KMS-11 (cell line): ENCODE results near the gene SLC35G3.

ENCODE experiments used
- H2AFZ ChIP-seq: fragments of 200-600 bp; sonication (generic); 2 replicates; pipeline ENCODE4 v1.6.1; 2016; ENCODE audit warnings: antibody characterized with exemption, mixed run types, low read depth
- H3K27ac ChIP-seq: fragments of 200-600 bp; sonication (generic); 2 replicates; pipeline ENCODE4 v1.6.1; 2016; ENCODE audit warnings: mild to moderate bottlenecking, mixed run types
- H3K27me3 ChIP-seq: fragments of 200-600 bp; sonication (generic); 2 replicates; pipeline ENCODE4 v1.6.1; 2017; ENCODE audit warnings: mild to moderate bottlenecking, low read depth, mixed run types, moderate library complexity; ENCODE audit not compliant: insufficient read depth
- H3K36me3 ChIP-seq: fragments of 200-600 bp; sonication (generic); 2 replicates; pipeline ENCODE4 v1.6.1; 2017; ENCODE audit warnings: mild to moderate bottlenecking, mixed run types; ENCODE audit not compliant: insufficient read depth
- H3K4me1 ChIP-seq: fragments of 200-600 bp; sonication (generic); 2 replicates; pipeline ENCODE4 v1.6.1; 2016; ENCODE audit warnings: mild to moderate bottlenecking, low read depth, mixed run types; ENCODE audit not compliant: poor library complexity, severe bottlenecking
- H3K4me2 ChIP-seq: fragments of 200-600 bp; sonication (generic); 2 replicates; pipeline ENCODE4 v1.7.0; 2016; ENCODE audit warnings: mild to moderate bottlenecking, mixed run types
- H3K4me3 ChIP-seq: fragments of 200-600 bp; sonication (generic); IDR thresholded peaks from 2 replicates; pipeline ENCODE4 v1.6.1; 2017; ENCODE audit warnings: low read depth, low read length, mixed read lengths; ENCODE audit not compliant: insufficient read depth
- H3K79me2 ChIP-seq: fragments of 200-600 bp; sonication (generic); 2 replicates; pipeline ENCODE4 v1.6.1; 2016; ENCODE audit warnings: low read depth, mixed run types; ENCODE audit not compliant: insufficient read depth
- H3K9ac ChIP-seq: fragments of 200-600 bp; sonication (generic); 2 replicates; pipeline ENCODE4 v1.6.1; 2016; ENCODE audit warnings: mild to moderate bottlenecking, mixed run types
- H4K20me1 ChIP-seq: fragments of 200-600 bp; sonication (generic); 2 replicates; pipeline ENCODE4 v1.6.1; 2016; ENCODE audit warnings: mild to moderate bottlenecking, mixed run types; ENCODE audit not compliant: insufficient read depth
- CTCF ChIP-seq: fragments of 200-600 bp; sonication (generic); conservative IDR thresholded peaks from 2 replicates; pipeline ENCODE4 v1.6.1; 2017; ENCODE audit warnings: low read depth, mild to moderate bottlenecking, antibody characterized with exemption, low read length, moderate library complexity, mixed read lengths

The SLC35G3 gene

GRCh38 chr17:35217107-35217506 is 22.9 kb upstream of the SLC35G3 start:
- H2AFZ ChIP-seq: no peak overlapping the region
- TF ChIP-seq CTCF: no peak
- no peak overlapping the region for H3K4me2 ChIP-seq
- H3K36me3 ChIP-seq: no peaks in the 10 kb centered on the region
- no peaks in the 10 kb centered on the region for H4K20me1 ChIP-seq
- no peaks in the 10 kb centered on the region for H3K79me2 ChIP-seq
- H3K4me1 ChIP-seq: no peaks in the 10 kb centered on the region
- no peaks in the 10 kb centered on the region for H3K27me3 ChIP-seq
- H3K27ac ChIP-seq: no peak overlapping the region
- H3K4me3 ChIP-seq: no peak overlapping the region
- no peak overlapping the region for H3K9ac ChIP-seq

- Histone ChIP-seq H3K36me3 (no peaks in the 10 kb centered on the region), H3K27ac (no peak overlapping the region), H2AFZ (no peak overlapping the region), H3K79me2 (no peaks in the 10 kb centered on the region), H3K27me3 (no peaks in the 10 kb centered on the region), H4K20me1 (no peaks in the 10 kb centered on the region), H3K4me1 (no peaks in the 10 kb centered on the region), H3K9ac (no peak overlapping the region), H3K4me2 (no peak overlapping the region), H3K4me3 (no peak overlapping the region)
- no peak for TF ChIP-seq CTCF
These were observed 20.6 kb upstream of the SLC35G3 start for GRCh38 chr17:35214631-35215273.

- no peak overlapping the region for H2AFZ ChIP-seq
- no peak overlapping the region for H3K4me2 ChIP-seq
These were observed 20.0 kb upstream of the SLC35G3 start for GRCh38 chr17:35214192-35214591.

DNA sequence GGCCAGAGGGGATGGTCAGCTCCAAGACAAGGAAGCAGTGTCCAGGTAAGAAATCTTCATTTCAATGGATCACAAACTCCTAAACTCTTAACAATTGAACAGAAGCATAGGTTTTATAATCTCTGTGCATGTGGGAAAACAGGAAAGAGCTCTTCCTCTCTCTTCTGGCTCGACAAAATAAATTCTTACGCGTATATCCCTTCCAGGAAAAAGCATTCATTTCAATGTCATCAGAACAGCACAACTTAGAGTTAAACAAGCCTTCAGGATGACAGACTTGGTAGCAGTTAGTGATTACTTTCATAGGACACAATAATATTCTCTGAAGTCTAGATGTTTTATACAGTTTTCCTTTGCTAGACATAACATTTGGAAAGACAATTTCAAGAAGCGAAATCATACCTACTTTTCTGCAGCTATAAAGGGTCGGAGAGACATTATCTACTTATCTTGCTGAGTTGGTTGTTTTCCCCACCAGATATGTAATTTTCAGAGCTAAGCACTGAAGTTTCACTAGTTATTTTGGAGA is 19.3 kb upstream of the SLC35G3 start:
- no peak overlapping the region for H3K9ac ChIP-seq
- no peaks in the 10 kb centered on the region for H4K20me1 ChIP-seq
- no peak for TF ChIP-seq CTCF
- H3K4me3 ChIP-seq: no peak overlapping the region
- no peaks in the 10 kb centered on the region for H3K36me3 ChIP-seq
- H3K4me2 ChIP-seq: no peak overlapping the region
- no peaks in the 10 kb centered on the region for H3K79me2 ChIP-seq
- H3K4me1 ChIP-seq: no peaks in the 10 kb centered on the region
- H3K27ac ChIP-seq: no peak overlapping the region
- H3K27me3 ChIP-seq: no peaks in the 10 kb centered on the region
- no peak overlapping the region for H2AFZ ChIP-seq

More at GRCh38 chr17:35214192-35214591, 20.0 kb upstream of the SLC35G3 start:
- Histone ChIP-seq H3K9ac (no peak overlapping the region), H3K27me3 (no peaks in the 10 kb centered on the region), H4K20me1 (no peaks in the 10 kb centered on the region), H3K4me1 (no peaks in the 10 kb centered on the region), H3K4me3 (no peak overlapping the region), H3K36me3 (no peaks in the 10 kb centered on the region), H3K27ac (no peak overlapping the region), H3K79me2 (no peaks in the 10 kb centered on the region)
- no peak for TF ChIP-seq CTCF
